NCI-H2196 (cell line): Measurements from ENCODE around the gene DPP10.
"Not testable (repeated sequence)": the region's sequence is repeated elsewhere in the genome, so short reads cannot be mapped to it uniquely, and the experiment has no call there.

Experiments
- DNase-seq: peaks from one replicate; lab custom pipeline; 2025; ENCODE audit not compliant: unreplicated experiment; lab: John Stamatoyannopoulos, UW

The DPP10 gene

DNA sequence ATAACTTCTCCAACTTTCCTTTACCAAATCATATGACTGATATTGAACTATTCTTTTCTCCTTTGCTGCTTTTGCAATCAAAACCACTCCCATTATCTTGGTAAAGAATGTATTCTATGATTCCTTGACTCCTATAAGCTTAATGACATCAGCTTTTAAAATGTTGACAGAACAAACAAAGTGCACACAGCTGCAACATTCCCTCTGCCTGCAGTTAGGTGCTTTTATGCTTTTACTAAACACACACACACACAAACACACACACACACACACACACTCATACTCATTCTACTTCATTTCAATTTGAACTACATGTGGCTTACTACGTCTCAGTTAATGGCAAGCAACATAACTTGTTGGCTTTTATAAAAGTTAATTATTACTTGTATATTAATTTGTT lies 946.6 kb downstream of the DPP10 start:
- DNase-seq: no peak

DNA sequence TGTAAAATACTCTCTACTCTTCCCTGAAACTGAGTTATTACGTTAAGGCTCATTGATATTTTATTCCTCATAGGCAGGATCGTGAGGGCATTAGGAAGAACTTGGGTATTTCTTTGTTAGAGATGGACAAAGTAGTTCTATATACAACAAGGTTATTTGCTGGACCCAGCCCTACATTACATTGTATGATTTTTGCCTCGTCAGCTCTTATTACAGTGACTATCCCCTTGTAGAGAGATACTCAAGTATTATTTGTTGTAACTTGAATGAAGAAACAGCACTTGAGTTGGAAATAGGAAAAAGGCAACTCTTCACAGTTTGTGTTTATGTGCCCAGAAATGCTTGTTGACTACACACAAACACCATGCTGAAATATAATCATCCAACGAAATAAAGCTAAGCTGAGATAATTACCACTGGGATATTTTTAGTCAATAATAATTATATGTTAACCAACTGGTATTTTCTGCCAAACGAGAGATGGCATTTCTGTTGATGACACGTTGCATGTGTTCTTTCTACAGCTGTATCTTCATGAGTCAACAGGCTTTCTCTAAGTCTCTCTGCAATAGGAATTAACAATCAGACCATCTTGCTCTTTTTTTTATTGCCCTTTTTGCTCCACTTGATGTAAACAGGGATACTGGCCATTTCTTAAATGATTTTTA lies 947.6 kb downstream of the DPP10 start:
- no peak for DNase-seq

DNA sequence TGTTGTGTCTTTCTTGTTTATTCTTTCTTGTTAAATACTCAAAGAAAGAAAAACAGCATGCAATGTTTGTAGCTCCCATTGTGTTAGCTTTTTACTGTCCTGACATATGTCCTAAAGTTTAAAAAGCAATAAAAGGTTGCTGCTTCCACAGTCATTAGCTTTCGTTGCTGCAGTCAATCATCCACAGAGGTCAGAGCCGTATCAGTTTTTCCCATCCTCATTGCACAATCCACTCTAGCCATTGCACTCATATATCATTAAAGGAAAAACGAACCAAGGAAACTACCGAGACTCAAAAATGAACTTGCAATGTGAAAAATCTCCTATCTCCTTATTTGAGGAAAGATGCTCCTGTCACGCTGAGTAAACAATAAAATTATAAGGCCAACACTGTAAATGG lies 954.1 kb downstream of the DPP10 start:
- no peak for DNase-seq

DNA sequence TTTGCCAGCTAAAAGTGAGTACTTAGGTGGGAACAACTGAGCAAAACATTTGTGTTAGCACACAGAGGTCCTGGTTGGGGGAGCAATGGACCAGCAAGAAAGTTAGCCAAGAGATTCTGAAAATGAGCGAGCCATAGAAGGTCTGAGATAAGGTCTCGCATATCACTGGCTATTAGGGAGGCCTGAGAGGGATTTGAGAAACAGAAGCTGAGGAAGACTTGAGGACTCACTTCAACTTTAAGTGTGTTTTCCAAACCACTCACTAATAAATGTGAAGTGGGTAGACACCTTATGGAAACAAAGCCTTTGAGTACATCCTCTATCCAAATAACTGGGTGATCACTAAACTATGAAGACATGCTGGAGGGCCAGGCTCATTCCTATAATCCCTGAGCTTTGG lies 958.5 kb downstream of the DPP10 start:
- DNase-seq: no peak

DNA sequence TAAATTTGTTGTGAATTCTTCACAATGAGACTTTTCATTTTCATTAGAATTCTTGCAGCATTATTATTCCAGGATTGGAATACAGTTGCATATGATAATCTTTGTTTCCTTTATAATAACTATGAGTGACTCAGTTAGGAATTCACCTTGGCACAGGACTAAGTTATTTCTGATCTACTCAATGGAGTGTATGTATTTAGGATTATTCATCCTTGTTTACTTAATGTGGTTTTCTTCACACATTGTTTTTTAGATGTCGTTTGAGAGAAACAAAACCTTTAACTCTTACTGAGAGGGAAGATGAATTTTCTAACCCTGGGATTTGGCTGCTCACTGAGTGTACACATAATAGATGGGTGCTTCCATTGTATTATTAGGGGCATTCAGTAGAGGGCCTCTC lies 970.1 kb downstream of the DPP10 start:
- DNase-seq: no peak

DNA sequence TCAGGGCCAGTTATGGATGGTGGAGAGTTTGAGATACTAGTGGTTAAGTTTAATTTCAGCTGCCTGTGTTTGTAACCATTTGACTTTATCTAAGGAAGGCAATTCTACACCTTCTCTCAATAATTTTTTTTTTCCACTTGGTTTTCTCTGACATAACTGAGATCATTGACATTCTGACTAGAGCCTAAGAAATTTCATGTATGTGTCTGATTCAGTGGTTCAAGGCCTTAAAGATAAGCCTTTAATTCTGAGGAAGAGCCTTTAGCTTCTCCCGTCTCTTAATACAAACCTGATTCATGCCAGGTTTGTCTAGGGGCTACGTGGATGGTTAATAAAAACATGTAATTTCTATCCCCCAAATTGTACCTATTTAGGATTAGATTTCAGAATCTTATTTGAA lies 971.4 kb downstream of the DPP10 start:
- DNase-seq: no peak

DNA sequence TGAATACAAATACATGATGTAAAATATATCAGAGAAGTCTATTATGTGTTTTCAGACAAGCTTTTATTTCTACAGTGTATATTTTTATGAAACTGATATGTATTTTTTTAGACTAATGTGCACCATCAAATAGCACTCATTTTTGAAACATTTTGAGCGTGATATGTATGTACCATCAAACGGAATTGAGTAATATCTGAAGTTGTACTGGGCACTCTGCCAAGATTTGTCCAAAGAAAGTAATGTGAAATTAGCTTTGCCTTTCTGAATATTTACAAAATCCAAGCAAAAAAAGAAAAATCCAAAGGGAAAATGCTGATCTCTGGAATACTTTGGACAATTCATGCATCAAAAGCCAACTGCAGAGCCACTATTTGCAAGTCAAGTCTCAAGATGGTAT lies 972.0 kb downstream of the DPP10 start:
- no peak for DNase-seq

DNA sequence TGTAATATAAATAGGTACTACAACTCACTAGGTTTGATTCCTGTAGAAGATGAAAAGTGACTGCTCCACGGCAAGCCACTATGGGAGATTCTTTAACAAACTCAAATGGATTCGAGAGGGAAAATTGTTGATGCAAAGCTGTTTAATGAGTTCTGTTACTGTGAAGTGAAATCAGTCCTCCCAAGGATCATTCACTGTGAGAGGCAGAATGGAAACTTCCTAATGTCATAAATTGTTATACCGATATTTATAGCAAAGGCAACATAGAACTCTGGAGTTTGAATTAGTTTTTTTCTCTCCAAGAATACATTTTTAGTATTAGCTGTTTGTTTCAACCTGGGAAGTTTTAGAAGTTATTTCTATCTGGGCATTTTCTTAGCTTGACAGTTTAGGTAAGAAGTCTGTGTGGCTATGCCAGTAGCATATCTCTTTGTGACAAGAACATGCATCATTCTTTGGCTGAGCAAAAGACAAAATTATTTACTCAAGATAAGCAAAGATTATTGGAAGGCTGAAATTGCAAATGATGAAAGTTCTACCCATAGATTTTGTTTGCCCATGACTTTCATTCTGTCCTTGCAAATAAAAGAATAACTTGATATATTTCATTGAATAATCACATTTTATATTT lies 979.7 kb downstream of the DPP10 start:
- no peak for DNase-seq

DNA sequence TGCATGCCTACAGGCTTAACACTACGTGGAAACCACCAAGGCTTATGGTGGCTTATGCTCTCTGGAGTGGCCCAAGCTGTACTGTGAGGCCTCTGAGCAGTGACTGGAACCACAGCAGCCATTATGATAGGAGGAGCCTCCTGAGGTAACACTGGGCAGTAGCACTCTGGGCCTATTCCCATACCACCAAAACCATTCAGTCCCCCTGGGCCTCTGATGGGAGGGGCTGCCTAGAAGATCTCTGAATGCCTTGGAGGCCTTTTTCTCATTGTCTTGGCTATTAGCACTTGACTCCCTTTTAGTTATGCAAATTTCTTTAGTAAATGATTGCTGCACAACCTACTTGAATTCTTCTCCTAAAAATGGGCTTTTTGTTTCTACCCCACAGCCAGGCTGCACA lies 985.0 kb downstream of the DPP10 start:
- no peak for DNase-seq

DNA sequence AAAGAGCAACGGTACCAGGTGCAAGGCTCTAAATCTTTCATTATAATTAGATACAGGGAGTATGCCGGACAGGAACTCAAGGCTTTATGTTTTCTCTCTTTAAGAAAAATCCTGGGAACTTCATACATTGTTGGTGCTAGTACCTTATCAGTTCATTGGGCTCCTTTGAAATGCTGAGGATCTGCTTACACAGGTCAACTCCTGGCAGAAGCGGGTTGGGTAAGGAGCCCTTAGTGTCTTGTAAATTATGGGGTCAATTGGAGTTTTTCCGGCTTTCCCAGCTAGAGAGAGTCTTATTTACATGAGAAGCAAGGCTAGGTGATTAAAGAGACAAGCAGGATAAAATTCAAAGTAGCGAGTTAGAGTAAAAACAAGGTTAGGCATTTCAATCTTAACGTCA lies 998.3 kb downstream of the DPP10 start:
- DNase-seq: not testable (repeated sequence)

DNA sequence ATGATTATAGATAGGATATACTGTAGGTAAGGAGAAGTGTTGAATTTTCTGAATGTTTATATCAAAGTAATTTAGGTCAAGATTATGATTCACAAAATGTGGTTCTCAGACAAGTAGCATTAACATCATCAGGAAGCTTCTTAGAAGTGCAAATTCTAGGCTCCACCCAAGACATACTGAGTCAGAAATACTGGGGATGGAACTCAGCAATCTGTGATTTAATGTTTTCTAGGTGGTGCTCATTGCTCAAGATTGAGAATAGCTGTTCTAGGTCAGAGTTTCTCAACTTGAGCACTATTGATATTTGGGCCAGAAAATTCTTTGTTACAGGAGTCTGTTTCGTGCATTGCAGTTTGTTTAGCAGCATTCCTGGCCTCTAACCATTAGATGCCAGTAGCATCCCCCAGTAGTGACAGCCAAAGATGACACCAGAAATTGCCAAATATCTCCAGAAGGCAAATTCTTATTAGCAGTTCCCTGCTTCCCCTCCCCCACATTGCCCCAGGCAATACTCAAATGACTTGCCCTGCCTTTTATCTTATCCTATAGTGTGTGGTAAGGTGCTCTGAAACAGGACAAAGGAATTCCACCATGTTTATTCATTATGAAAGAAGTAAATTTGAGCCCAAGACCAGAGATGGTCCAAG lies 1001.2 kb downstream of the DPP10 start:
- DNase-seq: no peak

DNA sequence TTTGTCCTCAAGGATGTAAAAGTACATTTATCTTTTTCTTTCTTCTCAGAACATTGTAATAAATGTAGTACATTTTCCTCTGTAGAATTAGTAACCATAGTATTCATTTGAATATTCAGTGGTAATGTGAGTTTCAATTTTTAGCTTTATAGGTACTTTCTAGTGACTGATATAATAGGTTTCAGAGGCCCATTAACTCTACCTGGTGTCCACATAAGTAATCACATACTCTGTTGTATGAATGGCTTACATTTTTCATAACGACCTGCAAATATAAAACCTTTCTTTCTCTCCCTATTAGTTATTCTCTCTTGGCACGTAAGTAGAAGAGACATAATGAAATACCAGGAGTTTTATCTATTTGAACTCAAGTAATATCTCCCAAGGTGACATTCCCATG lies 1017.6 kb downstream of the DPP10 start:
- DNase-seq: no peak

DNA sequence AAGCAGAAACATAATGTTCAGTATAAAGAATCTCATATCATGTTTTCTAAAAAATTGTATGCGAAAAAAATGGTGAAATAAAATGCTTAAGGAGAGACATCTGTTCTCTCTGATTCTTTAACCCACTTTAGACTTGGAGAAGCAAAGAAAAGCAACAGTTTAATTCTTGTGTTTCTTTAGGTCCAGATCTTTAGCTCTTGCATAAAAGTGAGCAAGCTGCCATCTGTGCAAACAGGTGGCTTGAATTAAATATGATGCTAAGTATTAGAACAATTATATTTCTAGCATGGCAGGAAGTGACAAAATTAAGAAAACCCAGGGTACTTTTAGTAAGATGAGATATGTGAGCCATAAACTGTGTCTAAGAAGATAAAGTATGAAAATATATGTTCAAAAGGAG lies 1038.3 kb downstream of the DPP10 start:
- DNase-seq: no peak

DNA sequence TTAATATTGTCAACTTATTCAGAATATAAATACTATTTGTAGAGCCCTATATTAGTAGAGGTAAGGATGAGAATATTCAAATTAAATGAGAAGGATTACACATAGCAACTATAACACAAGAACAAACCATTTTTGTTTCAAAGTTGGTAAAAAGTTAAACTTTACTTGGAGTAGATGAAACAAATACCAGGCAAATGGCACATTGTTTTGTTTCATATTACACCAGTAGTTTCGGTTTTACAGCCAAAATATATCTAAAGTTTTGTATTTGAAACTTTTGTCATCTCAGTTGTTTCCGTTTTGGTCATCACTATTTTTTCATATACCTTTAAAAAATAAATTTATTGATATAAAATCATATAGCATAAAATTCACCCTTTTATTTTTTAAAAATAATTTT lies 1039.4 kb downstream of the DPP10 start:
- no peak for DNase-seq

DNA sequence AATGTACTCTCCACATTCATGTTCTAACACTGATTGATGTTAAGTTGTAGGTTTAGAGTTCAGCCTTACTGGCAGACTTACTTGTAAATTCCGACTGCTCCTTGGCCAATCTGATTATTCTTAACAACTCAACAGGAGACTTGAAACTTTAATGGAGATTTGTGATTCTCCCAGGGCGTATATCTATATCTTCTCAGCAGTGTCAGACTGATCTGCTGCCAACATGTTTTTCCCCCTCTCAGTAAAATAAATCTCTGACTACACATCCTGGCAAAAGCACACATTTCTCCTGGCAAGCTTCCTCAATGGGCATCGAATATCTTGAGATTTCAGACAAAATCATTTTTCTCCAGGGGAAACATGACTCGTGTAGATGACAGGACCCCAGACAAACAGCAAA lies 1041.2 kb downstream of the DPP10 start:
- no peak for DNase-seq

DNA sequence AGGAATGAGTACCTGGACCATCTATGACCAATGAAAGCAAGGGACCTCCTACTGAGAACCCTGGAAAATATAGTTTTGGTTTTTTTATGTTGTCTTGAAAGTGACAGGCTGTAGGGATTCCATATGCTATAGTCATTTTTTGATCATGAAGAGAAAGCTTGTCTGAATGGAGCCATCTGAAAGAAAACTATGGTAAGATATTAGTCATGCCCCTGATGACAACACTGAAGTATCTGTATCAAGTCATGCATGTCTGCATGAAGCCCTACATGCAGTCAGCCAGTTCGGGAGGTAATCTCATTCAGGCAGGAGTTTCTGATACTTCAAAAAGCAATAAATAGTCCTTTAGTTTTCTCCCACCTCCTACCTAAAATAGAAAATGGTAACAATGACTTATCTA lies 1042.0 kb downstream of the DPP10 start:
- no peak for DNase-seq

DNA sequence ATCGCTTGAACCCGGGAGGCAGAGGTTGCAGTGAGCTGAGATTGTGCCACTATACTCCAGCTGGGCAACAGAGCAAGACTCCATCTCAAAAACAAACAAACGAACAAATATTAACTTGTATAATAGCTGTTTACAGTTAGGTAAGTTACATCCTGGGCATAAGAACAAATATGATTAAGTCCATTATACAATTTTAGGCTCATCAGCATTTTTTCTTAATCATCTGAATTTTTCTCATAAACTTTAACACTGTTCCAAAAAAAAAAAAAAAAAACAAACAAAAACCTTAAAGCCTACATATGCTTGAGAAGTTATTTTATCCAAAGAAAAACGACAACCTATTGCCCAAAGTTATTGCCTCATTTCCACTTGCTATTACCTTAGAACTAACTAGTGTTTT lies 1042.5 kb downstream of the DPP10 start:
- DNase-seq: no peak

DNA sequence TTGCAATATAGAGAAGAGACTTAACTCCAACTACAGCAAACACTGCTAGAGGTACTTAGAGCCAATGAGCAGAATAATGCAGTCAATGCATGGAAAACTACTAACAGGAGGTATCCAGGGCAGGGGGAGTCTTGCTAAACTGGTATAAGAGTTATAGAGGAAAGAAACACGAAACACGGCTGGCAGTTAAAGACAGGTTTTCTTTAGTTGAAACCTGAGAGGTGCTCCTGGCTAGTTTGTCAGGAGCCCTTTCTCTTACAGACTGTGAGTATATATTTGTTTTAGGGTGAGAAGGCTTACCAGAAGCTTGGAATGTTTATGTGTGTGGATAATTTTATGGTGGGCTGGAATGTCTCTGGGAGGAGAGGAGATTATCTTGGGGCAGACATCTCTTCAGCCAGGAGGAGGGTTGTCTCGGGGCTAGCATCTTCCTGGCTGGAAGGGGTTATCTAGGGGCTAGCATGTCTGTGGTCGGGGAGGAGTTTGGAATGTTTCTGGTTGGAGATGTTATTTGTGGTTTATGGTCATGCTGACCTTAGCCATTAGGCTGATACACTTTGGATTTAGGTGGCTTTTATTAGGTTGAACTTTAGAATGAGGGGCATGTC lies 1048.8 kb downstream of the DPP10 start:
- peak; percentile 11 for DNase-seq

DNA sequence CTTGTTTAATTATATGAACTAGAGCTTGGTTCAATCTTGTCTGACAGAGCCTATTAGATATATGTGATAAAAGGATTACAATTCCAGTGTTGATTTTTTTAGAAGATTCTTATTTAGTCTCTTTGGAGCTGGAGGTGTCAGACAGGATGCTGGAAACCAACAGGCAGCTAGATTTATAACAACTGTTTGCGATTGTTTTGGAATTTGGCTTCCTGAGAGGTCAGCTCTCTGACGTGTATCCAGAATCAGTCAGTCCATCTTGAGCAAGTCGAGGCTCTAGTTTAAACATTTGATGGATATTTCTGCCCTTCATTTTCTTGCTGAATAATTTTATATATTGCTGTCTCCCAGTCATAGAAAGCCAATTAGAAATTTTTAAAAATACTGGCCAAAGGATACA lies 1062.9 kb downstream of the DPP10 start:
- DNase-seq: no peak

DNA sequence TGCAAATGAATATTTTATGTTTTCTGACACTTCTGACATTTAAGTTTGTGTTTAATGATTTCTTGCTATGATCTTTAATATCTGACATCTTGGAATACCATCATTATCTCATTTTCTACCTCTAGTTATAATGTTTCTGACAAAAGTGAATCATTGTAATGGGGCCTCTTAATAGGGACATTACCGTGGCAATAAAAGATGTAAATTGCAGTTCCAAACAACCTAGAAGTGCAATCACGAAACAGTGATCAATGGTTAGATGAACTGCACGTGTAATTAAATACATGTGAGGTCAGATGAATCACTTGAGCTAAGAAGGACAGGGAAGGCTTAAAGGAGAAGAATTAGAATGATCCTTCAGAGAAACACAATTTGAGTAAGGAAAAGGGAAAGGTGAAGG lies 1078.3 kb downstream of the DPP10 start:
- no peak for DNase-seq

DNA sequence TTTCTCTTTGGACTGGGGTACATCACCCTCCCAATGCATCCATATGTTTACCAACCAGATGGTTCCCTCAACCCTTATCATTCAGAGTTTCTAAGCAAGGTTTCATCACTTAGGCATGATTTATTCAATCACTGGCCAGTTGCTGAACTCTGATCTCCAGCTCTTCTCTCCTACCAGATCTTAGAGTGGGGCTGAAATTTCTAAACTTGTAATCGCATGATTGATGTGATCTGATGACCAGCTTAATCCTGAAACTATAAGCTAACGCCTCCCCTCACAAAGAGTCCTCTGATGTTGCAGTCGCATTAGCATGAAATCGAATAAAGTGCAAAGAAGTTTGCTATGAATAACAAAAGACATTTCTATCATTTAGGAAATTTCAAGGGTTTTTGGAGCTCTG lies 1082.0 kb downstream of the DPP10 start:
- no peak for DNase-seq

DNA sequence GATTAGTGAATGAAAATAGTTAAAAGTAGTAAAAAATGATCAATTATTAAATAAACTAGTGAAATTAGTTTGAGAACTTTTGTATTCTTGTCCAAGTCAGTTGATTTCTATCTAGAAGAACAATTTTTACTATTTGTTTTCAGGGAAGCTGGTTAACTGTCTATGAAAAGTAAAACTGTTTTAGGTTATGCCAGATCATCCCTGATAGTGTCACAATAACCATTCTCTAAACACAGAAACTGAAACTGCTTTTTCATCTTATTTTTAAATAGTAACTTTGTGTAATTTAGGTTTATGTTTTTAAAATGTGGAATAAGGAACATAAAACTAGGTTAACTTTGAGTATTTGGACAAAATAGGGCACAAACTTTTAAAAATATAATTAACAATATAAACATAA lies 1087.2 kb downstream of the DPP10 start:
- DNase-seq: no peak
